Stimulated activated CD4-positive, alpha-beta T cell treated with anti-CD3 and anti-CD28 coated beads, Interleukin-1b, Interleukin-23, amount 100 ng/mL, for 4 hours (primary cell): ENCODE measurements around the gene TRIM59.

ENCODE experiments used
- DNase-seq, 2 donors: peaks; one replicate each; pipeline ENCODE4 v3.0.0-alpha.2; 2020; ENCODE audit warnings: low read depth in 2 of 2

TRIM59 gene, protein sequence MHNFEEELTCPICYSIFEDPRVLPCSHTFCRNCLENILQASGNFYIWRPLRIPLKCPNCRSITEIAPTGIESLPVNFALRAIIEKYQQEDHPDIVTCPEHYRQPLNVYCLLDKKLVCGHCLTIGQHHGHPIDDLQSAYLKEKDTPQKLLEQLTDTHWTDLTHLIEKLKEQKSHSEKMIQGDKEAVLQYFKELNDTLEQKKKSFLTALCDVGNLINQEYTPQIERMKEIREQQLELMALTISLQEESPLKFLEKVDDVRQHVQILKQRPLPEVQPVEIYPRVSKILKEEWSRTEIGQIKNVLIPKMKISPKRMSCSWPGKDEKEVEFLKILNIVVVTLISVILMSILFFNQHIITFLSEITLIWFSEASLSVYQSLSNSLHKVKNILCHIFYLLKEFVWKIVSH

DNA sequence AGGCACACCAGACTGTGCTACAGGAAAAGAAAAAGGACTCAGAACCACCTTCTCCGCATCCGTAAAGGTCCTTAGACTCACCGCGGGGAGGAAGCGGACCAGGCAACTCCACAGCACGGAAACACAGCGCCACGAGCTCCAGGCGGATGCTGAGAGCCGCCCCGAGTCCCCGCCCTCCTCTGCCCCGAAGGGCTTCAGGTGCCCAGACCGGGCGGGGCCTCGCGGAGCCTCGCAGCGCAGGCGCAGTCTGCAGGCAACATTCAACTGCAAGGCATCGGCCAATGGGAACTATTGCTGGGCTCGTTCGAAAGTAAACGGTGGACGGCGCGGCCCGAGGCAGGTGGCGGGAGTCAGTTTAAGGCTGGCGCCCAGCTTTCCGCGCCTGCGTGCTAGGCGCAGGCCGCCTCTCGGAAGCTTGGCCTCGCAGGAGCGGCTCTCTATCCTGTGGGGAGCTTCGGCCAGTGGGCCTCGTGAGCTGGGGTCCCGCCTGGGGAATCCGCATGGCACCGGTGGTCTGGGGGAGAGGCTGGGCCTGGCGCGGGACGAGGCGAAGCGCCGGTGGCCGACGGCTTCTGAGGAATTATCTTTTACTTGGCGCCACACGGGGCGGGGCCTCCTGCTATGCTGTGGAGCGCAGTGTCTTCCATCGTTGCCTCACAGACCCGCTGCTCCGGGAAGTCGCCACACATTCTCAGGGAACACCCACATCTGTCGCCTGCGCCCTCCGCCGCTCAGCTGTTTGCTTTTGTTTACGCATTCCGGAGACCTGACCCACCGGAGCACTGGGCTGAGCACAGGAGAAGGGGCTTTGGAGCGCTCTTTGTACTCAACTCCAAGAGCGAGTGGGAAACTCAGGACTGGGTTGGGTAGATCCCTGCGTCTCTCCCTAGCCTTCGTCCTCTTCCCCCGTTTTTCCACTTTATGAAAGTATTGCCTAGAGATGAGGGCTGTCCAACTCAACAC, at the start of gene TRIM59:
Gene TRIM59 (minus strand): TSS at position 151 of the 963 bp plus-strand sequence. CDS start 10,603 bp downstream, outside the sequence.
- peak; percentile 94 for DNase-seq

DNA sequence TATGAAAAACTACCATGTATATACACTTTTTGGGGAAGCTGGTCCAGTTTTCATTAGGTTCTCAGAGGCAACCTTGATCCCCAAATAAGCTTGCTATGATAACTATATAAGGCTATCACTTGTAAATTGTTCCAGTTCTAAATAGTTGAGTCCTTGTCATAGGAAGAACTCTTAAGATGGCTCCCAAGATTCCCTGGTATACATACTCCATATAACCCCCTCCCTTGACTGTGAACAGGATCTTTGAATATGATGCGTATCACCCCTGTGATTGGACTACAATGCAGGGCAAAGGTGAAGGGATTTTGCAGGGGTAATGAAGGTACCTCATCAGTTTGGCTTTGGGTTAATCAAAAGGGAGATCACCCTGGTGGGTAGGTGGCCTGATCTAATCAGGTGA, 48.6 kb upstream of the TRIM59 start:
- DNase-seq = no peak

DNA sequence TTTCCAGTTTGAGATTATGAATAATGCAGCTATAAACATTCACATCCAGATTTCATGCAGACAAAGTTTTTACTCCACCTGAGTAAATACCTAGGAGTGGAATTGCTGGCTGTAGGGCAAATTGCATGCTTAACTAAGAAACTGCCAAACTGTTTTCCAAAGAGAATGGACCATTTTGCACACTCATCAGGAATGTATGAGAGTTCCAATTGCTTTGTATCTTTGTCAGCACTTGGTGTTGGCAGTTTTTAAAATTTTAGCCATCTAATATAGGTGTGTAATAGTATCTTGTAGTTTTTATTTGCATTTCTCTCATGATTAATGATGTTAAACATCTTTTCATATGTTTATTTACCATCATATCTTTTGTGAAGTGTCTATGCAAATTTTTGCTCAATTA, 40.6 kb upstream of the TRIM59 start:
- DNase-seq = no peak

DNA sequence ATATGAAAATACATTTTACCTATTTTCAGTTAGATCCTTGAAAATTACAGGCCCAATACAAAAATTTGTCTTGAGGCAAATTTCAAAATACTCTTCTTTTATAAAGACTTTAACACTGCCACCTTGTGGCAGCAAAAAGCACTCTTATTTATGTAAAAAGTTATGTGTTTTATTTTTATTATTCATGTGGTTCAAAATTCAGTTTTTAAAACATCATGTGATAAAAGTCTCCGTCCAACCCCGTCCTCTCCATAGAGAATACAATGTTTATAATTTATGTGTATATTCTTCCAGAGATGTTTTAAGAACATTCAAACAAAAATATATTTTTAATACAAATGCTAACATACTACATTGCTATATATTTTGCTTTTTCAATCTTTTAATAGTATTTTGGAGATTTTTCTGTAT, 36.9 kb upstream of the TRIM59 start:
- no peak for DNase-seq

DNA sequence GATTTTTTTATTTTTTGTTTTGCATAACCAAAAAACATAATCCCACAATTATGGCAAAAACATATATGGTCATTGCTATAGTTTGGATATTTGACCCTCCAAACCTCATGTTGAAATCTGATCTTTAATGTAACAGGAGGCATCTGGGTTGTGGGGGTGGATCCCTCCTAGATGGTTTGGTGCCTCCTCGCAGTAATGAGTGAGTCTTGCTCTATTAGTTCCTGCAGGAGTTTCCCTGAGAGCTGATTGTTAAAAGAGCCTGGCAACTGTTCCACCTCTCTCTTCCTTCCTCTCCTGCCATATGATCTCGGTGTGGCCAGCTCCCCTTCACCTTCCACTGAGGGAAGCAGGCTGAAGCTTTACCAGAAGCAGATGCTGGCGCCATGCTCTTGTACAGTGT, 33.2 kb upstream of the TRIM59 start:
- no peak for DNase-seq

DNA sequence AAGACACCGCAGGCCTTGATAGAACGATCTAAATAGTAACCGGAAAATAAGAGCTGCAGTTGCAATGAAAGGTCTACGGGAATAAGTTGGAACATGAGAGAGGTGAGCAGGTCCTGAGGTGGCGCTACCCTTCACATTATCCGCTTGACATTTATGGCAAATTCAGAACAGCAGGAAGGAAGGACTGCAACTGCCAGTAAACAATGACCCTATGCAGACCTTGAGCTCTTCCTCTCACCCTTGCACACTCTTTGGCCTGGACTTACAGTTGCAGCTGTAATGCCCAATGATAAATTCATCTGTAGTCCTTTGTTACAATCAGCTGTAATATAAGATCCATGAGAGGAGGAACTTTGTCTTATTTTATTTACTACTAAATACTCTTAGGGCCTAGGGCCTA, 32.3 kb upstream of the TRIM59 start:
- no peak for DNase-seq

DNA sequence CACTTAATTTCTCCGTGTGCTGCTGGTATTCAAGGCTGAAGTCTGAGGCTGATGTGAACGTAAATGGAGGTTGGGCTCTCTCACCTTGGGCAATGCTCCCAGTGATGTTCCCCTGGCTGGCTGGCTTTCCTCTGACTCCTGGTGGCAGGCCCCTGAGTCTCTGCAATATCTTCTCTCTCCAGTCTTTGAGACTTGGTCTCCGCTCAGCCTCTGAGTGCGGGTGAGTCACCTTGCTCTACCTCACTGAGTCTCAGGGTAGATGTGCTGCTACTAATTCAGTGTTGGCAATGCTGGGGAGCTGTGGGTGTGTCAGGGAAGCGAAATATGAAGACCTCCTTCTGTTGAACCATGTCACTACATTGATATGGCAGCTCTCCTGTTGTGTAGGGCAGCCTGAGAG, 31.3 kb upstream of the TRIM59 start:
- no peak for DNase-seq

DNA sequence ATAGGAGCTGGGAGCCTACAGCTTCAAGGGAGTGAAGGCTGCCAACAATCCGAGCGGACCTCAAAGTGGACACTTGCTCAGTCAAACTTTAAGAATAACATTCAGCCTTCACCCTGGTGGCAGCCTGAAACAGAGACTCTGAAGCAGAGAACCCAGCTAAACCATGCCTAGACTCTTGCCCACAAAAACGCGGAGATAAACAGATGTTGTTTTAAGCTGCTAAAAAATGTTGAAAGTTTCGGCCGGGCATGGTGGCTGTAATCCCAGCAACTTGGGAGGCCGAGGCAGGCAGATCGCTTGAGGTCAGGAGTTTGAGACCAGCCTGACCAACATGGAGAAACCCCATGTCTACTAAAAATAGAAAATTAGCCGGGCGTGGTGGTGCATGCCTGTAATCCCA, 29.8 kb upstream of the TRIM59 start:
- no peak for DNase-seq

DNA sequence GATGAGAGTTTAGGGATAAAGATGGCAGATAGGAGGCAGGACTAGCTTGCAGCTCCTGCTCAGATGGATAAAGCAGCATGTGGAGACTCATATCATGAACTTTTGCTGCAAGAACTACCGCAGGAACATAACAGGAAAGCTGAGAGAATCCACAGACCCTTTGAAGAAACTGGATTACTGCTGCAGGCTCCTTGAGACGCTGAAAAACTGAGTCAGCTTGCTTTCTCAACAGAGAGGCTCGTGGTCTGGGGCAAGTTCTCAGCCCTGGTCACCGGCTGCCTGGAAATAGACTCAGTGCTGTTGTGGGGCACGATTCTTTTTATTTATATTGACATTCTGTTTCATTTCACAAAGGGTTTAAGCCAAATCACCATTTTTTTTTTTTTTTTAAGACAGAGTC, 28.8 kb upstream of the TRIM59 start:
- no peak for DNase-seq

DNA sequence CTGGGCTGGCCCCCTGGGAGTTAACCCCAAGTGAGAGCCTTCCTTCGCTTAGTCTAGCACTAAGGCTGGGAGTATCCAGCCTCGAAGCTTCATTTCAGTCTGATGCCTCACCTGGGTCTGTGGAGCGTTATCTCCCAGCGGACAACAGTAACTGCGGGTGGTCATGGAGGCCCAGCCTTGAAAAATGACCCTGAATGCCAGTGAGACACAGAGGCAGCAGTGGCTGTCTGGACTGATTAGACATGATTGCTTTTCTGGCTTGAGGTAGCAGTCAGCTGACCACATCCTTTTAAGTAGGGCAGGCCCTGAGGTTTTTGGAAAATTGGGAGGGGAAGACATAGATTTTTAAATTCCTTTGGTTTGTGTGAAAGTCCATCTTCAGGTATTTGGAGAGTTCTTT, 28.2 kb upstream of the TRIM59 start:
- DNase-seq = no peak

DNA sequence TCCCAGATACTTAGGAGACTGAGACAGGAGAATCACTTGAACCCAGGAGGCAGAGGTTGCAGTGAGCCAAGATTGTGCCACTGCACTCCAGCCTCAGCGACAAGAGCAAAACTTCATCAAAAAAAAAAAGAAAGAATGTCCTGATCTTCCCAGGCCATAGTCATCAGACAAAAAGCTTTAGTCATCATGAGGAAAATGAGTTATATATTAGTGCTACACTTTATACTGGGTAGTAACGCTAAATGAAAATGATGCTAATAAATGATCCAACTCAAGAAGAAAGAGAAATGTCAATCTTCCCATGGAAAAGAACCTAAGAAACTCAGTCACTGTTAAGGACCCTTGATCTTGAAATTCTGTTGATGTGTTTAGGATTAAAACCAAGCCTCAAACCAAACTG, 26.3 kb upstream of the TRIM59 start:
- no peak for DNase-seq

DNA sequence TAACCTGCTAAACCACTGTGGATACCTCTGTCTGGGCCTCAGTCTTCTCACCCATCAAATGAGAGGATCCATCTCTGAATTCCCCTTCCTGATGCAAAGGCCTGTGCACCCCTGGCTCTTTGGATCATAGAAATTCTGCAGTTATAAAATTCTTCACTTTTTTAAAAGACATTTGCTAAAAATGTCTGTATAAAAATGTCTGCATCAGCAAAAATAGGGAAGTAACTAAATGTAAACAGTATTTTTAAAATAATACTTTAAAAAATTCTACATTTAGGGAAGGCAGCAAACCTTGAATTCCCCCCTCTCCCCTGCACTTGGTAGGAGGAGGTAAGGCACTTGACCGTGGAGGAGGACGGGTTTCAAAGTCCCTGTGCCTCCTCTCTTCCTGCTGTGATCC, 25.6 kb upstream of the TRIM59 start:
- DNase-seq = no peak

DNA sequence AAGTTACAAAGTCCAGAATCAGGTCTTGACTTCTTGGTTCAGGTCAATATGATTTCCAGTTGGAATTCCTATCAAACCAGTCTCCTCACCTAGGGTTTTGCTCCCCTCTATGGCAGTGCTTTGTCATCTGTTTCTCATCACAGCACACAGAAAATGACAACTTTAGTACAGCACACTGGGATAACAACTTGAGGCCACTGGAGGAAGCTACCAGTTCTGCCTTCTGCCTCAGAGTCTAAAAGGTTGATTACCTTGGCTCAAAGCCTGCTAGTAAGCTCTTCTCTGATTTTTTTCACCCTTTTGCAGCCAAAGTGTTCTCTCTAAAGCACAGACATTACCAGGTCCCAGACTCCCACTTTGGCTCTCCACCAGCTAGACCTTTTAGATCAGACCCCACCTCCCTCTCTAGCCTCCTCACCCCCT, 24.8 kb upstream of the TRIM59 start:
- no peak for DNase-seq

DNA sequence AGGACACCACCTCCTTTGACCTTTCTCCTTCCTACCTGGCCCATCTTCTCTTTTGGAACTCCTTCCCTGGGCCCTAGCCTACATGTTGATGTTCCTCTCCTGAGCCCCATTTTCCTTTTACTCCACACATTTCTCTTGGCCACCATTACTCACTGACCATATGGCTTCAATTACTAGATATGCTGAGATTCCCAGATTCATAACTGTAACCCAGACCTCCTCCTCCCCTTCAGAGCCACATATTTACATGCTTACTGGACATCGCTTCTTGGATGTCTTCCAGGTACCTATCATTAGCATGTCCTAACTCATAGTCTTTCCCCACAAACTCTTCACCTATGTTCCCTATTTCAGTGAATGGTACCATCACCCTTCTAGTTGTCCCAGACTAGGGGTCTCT, 24.4 kb upstream of the TRIM59 start:
- no peak for DNase-seq

DNA sequence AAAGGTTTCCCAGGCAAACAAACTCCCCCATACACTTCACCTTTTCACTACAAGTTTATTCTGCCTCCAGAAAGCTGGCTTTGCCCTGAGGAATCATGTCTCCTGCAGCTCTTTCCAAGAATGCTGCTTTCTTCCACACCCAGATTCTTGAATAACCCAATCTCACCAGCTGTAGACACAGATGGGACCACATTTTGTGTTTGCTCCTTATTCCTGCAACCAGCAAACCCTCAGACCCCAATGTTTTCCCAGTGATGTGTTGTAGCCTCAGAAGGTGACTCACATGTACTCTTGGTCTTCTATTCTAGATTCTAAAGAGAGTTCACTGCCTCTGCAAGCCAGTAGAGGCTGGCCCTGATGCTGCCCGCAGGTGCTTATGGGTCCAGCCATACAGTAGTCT, 23.6 kb upstream of the TRIM59 start:
- DNase-seq = no peak

DNA sequence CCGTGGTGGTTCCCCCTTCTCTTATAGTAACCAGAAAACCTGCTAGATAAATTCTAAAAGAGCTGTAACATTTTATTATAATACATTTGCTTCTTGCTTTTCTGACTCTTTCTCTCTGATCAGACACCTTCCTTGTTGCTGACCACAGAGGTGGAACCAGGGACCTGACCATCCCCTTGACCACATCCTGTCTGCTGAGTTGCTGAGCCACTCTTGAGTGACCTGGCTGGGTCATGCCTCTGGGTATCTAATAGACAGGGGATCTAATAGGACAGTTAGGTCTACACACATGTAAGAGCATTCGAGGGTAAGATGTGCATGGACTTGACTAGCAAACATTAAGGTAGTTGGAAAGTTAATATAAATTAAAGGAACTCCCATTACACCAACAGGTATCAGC, 22.8 kb upstream of the TRIM59 start:
- no peak for DNase-seq

DNA sequence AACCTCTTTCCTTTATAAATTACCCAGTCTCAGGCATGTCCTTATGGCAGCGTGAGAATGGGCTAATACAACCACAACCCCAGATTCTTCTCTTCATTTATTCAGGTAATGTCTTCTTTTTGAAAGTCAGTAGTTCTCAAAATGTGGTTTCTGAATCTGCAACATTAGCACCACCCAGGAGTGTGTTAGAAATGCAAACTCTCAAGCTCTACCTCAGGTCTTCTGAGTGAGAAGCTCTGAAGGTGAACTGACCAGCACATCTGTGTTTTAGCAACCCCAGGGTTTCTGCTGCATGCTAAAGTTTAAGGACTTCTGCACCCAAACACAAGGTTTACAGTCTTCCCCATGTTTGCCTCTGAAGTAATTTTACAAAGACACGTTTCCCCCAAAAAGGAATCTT, 22.3 kb upstream of the TRIM59 start:
- no peak for DNase-seq

DNA sequence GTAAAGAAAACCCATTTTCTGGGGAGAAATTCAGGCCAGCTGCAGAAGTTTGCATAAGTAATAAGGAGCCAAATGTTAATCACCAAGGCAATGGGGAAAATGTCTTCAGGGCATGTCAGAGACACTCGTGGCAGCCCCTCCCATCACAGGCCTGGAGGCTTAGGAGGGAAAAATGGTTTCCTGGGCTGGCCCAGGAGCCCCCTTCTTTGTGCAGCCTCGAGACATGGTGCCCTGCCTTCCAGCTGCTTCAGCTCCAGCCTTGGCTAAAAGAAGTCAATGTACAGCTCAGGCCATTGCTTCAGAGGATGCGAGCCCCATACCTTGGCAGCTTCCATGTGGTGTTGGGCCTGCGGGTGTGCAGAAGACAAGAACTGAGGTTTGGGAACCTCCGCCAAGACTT, 20.6 kb upstream of the TRIM59 start:
- no peak for DNase-seq

DNA sequence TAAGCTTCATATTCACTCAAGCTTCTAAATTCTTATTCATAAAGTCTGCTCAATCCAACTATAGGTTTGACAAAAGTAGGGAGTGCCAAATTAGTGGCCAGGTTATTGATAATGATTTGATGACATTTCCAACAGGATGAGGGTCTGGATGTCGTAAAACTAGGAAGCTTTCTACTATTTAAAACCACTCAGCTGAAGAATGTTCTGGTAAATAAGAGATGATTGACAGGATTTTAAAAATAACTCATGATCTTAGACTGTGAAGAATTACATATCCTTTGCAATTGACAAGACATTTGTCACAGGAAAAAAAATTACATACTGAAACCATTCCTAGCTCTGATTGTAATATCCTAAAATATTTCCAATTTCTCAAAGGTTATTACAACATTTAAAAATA, 15.4 kb upstream of the TRIM59 start:
- no peak for DNase-seq

DNA sequence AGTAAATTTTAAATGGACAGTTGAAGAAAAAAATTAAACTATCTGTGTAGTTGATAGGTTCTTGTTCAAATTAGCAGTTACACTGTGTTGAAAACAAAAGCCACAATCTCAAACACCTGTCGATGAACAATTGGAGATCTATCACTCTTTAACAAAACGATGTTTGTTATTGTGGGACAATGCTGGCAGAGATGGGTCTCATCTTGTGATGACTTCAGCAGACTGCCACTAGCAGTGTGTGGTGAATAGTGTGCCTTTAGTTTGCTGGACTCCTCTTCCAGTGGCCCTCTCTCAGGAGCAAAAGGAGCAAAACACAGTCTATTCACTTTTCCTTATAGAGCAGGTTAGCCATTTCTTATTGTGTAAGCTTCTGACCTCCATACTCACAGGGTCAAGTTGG, 14.7 kb upstream of the TRIM59 start:
- no peak for DNase-seq

DNA sequence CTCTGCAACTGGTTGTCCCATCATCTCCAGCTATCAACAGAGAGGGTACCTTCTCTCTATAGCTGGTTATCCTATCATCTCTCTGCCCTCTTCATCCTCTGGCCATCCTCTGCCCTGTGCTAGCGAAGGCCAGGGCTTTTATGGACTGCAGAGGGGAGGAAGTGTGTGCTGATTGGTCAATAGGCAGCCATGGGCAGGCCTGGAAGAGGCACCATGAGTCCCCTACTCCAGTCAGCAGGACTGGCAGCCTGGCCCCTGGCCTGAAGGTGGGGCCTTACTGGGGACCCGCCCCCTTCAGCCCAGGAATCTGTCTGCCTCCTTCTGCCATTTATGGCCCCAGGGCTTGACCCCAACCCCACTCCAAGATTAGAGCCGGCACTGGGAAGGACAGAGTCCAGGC, 10.4 kb upstream of the TRIM59 start:
- DNase-seq = no peak

DNA sequence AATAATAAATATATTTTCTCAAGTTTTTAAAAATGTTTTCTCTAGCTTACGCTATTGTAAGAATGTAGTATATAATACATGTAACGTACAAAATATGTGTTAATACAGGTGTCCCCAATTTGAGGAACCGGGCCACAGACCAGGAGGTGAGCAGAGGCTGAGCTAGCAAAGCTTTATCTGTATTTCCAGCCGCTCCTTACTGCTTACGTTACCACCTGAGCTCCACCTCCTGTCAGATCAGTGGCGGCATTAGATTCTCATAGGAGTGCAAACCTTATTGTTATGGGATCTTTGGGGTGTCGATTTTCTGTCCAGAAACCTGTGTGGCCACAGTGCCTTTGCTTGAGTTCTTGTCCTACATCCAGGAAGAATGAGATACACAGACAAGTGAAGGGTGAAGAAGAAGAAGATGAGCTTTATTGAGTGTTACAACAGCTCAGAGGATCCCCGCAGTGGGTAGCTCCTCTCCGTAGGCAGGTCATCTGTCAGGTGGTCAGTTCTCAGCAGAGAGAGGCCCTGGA, 9.9 kb upstream of the TRIM59 start:
- DNase-seq = no peak

DNA sequence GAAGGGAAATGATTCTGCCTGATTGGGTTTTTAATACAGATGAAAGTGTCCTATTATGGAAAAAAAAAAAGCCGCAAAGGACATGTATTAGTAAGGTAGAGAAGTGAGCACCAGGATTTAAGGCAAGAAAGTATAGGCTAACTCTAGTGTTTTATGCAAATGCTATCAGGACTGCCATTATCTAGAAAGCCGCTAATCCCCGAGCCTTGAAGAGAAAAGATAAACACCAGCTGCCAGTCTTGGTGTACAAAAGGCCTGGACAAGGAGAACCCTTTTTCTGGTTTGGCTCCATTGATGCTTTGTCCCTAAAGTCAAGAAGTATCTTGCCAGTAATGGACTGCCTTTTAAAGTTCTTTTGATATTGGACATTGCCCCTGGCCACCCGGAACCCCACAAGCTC, 8.6 kb upstream of the TRIM59 start:
- no peak for DNase-seq
